NCI-H1105 (cell line): Measurements from ENCODE around the gene PMEPA1.

ENCODE experiments used
- DNase-seq: peaks from one replicate; lab custom pipeline; 2025; lab: John Stamatoyannopoulos, UW

Gene PMEPA1

GRCh38 chr20:57609086-57609841 lies 100.6 kb downstream of the PMEPA1 start:
- DNase-seq: no peak

- no peak for DNase-seq
Observed at GRCh38 chr20:57608516-57608915, 101.3 kb downstream of the PMEPA1 start.

- DNase-seq: no peak
Observed at GRCh38 chr20:57605878-57606277, 103.9 kb downstream of the PMEPA1 start.

GRCh38 chr20:57605045-57605444 lies 104.8 kb downstream of the PMEPA1 start:
- no peak for DNase-seq

GRCh38 chr20:57603120-57603519 lies 106.7 kb downstream of the PMEPA1 start:
- DNase-seq: no peak

- DNase-seq: no peak
Observed at GRCh38 chr20:57601737-57602136, 108.1 kb downstream of the PMEPA1 start.

- DNase-seq: no peak
Observed at GRCh38 chr20:57601211-57601570, 108.6 kb downstream of the PMEPA1 start.

- DNase-seq: no peak
Observed at GRCh38 chr20:57600320-57601210, 109.2 kb downstream of the PMEPA1 start.

- DNase-seq: no peak
Observed at GRCh38 chr20:57598491-57598890, 111.3 kb downstream of the PMEPA1 start.
